IMR-90 (cell line): ENCODE data around the gene FOXN4. TPM values are rescaled to one million over a fixed set of nuclear protein-coding genes. Genes with fewer than 3 reads are reported as not detected.

Experiments used
- ATAC-seq: fragments of 200-7000 bp; cut with Tn5 transposase; 2 replicates; pipeline ENCODE4 v1.9.1; 2020; ENCODE audit warnings: low read depth, mild to moderate bottlenecking, moderate library complexity
- BruUV-seq: library from RNA; stranded (reverse); fragments of 400-500 nt; replicated peaks from 2 replicates; lab custom pipeline; 2021; lab: Mats Ljungman, UMichigan
- CTCF ChIA-PET: fragments of 300-600 bp; formaldehyde crosslinking; extraction: SDS; loops from one replicate; lab custom pipeline; 2021; ENCODE audit warnings: antibody characterized with exemption; lab: Yijun Ruan, JAX
- POLR2A ChIA-PET: fragments of 300-600 bp; sonication (Branson Sonifier 250); formaldehyde crosslinking; loops from one replicate; lab custom pipeline; 2022; ENCODE audit warnings: antibody characterized with exemption; ENCODE audit not compliant: unreplicated experiment; lab: Charles Lee
- DNase-seq: peaks from one replicate; pipeline ENCODE4 v3.0.0; 2013
- H2AFZ ChIP-seq: replicated peaks from 2 replicates; pipeline ENCODE3; 2013; ENCODE audit warnings: low read length, mild to moderate bottlenecking; ENCODE audit not compliant: poor library complexity
- H2AK5ac ChIP-seq: 2 replicates; pipeline ENCODE4 v1.6.1; 2013; ENCODE audit warnings: low read depth, low read length, inconsistent platforms
- H2AK9ac ChIP-seq: replicated peaks from 2 replicates; pipeline ENCODE3; 2013; ENCODE audit warnings: mild to moderate bottlenecking, low read depth, low read length, moderate library complexity; ENCODE audit not compliant: poor library complexity
- H2BK120ac ChIP-seq: 2 replicates; pipeline ENCODE4 v1.6.1; 2013; ENCODE audit warnings: low read depth, low read length, inconsistent platforms
- H2BK15ac ChIP-seq: 3 replicates; pipeline ENCODE4 v1.6.1; 2013; ENCODE audit warnings: low read depth, low read length, inconsistent platforms
- H2BK20ac ChIP-seq: 2 replicates; pipeline ENCODE4 v1.6.1; 2013; ENCODE audit warnings: low read depth, mild to moderate bottlenecking, inconsistent platforms, low read length, moderate library complexity
- H2BK5ac ChIP-seq: 2 replicates; pipeline ENCODE4 v1.6.1; 2013; ENCODE audit warnings: mild to moderate bottlenecking, low read depth, low read length, inconsistent platforms; ENCODE audit not compliant: poor library complexity, severe bottlenecking
- H3K14ac ChIP-seq: replicated peaks from 2 replicates; pipeline ENCODE4 v1.6.1; 2013; ENCODE audit warnings: low read depth, low read length, inconsistent platforms
- H3K18ac ChIP-seq: 2 replicates; pipeline ENCODE4 v1.6.1; 2013; ENCODE audit warnings: low read depth, low read length, control low read depth
- H3K23ac ChIP-seq: 2 replicates; pipeline ENCODE4 v1.6.1; 2013; ENCODE audit warnings: low read depth, low read length, inconsistent platforms
- H3K27ac ChIP-seq: 2 replicates; pipeline ENCODE4 v1.5.1; 2013; ENCODE audit warnings: mild to moderate bottlenecking, control low read depth, low read length; ENCODE audit not compliant: insufficient read depth
- H3K27me3 ChIP-seq: 2 replicates; pipeline ENCODE4 v1.6.1; 2013; ENCODE audit warnings: low read length; ENCODE audit not compliant: control insufficient read depth, insufficient read depth
- H3K36me3 ChIP-seq: 2 replicates; pipeline ENCODE4 v1.6.1; 2013; ENCODE audit warnings: low read length, mixed read lengths; ENCODE audit not compliant: control insufficient read depth, insufficient read depth
- H3K4ac ChIP-seq: 2 replicates; pipeline ENCODE4 v1.6.1; 2013; ENCODE audit warnings: low read depth, low read length, inconsistent platforms
- H3K4me1 ChIP-seq: 2 replicates; pipeline ENCODE4 v1.6.1; 2013; ENCODE audit warnings: low read length, mixed read lengths; ENCODE audit not compliant: control insufficient read depth, insufficient read depth
- H3K4me2 ChIP-seq: 2 replicates; pipeline ENCODE4 v1.6.1; 2013; ENCODE audit warnings: low read depth, mild to moderate bottlenecking, control low read depth, low read length, moderate library complexity
- H3K4me3 ChIP-seq: 2 replicates; pipeline ENCODE4 v1.5.1; 2013; ENCODE audit warnings: low read depth, mild to moderate bottlenecking, control low read depth, low read length, moderate library complexity; ENCODE audit not compliant: insufficient read depth
- H3K56ac ChIP-seq: 2 replicates; pipeline ENCODE4 v1.6.1; 2013; ENCODE audit warnings: low read length, inconsistent platforms; ENCODE audit not compliant: insufficient read depth; ENCODE audit errors: extremely low read depth
- H3K79me1 ChIP-seq, 2 experiments: 2 replicates each; pipeline ENCODE4 v1.6.1; 2013; ENCODE audit warnings: low read length in 2 of 2, inconsistent platforms in 1 of 2, low read depth in 1 of 2
- H3K9ac ChIP-seq: 2 replicates; pipeline ENCODE4 v1.6.1; 2013; ENCODE audit warnings: low read depth, low read length, control low read depth
- H3K9me1 ChIP-seq: 2 replicates; pipeline ENCODE4 v1.6.1; 2013; ENCODE audit warnings: low read length, inconsistent platforms; ENCODE audit not compliant: insufficient read depth
- H3K9me3 ChIP-seq: 2 replicates; pipeline ENCODE4 v1.6.1; 2013; ENCODE audit warnings: low read length; ENCODE audit not compliant: control insufficient read depth, insufficient read depth
- H4K20me1 ChIP-seq: 2 replicates; pipeline ENCODE4 v1.6.1; 2013; ENCODE audit warnings: low read length, inconsistent platforms; ENCODE audit not compliant: insufficient read depth
- H4K5ac ChIP-seq: 2 replicates; pipeline ENCODE4 v1.6.1; 2013; ENCODE audit warnings: mild to moderate bottlenecking, low read depth, low read length, control low read depth
- H4K8ac ChIP-seq, 2 experiments: 2 replicates each; pipeline ENCODE4 v1.6.1; 2013; ENCODE audit warnings: low read depth in 2 of 2, low read length in 2 of 2, control low read depth in 1 of 2, inconsistent platforms in 1 of 2
- H4K91ac ChIP-seq: 2 replicates; pipeline ENCODE4 v1.6.1; 2013; ENCODE audit warnings: low read depth, low read length, inconsistent platforms; ENCODE audit not compliant: insufficient read depth
- BHLHE40 ChIP-seq: fragments of 150-350 bp; IDR thresholded peaks from 2 replicates; pipeline ENCODE4 v1.6.1; 2016; ENCODE audit warnings: mild to moderate bottlenecking, low read depth, low read length
- CEBPB ChIP-seq: IDR thresholded peaks from 2 replicates; pipeline ENCODE4 v1.6.1; 2012; ENCODE audit warnings: low read depth, low read length, improper control_type of control experiment
- CHD1 ChIP-seq: IDR thresholded peaks from 2 replicates; pipeline ENCODE4 v1.6.1; 2012; ENCODE audit warnings: low read depth, low read length, improper control_type of control experiment
- CTCF ChIP-seq: conservative IDR thresholded peaks from 2 replicates; pipeline ENCODE4 v1.5.1; 2012; ENCODE audit warnings: mild to moderate bottlenecking, low read depth, low read length, improper control_type of control experiment
- ELK1 ChIP-seq: fragments of 150-350 bp; IDR thresholded peaks from 2 replicates; pipeline ENCODE4 v1.6.1; 2016; ENCODE audit warnings: low read depth, mild to moderate bottlenecking, low read length, moderate library complexity, borderline replicate concordance
- FOS ChIP-seq: fragments of 150-350 bp; IDR thresholded peaks from 2 replicates; pipeline ENCODE4 v1.6.1; 2016; ENCODE audit warnings: low read depth, low read length
- MAFK ChIP-seq: IDR thresholded peaks from 2 replicates; pipeline ENCODE4 v1.6.1; 2012; ENCODE audit warnings: low read depth, low read length, improper control_type of control experiment
- MAZ ChIP-seq: IDR thresholded peaks from 2 replicates; pipeline ENCODE4 v1.6.1; 2012; ENCODE audit warnings: low read depth, mild to moderate bottlenecking, low read length, improper control_type of control experiment, moderate library complexity, borderline replicate concordance
- MXI1 ChIP-seq: IDR thresholded peaks from 2 replicates; pipeline ENCODE4 v1.6.1; 2012; ENCODE audit warnings: low read depth, mild to moderate bottlenecking, low read length, moderate library complexity, borderline replicate concordance
- NFE2L2 ChIP-seq: fragments of 150-350 bp; IDR thresholded peaks from 2 replicates; pipeline ENCODE4 v1.6.1; 2016; ENCODE audit warnings: low read depth, mild to moderate bottlenecking, low read length
- POLR2A ChIP-seq: IDR thresholded peaks from 2 replicates; pipeline ENCODE4 v1.6.1; 2012; ENCODE audit warnings: mild to moderate bottlenecking, low read depth, low read length
- RAD21 ChIP-seq: IDR thresholded peaks from 2 replicates; pipeline ENCODE4 v1.6.1; 2012; ENCODE audit warnings: low read length, improper control_type of control experiment
- RCOR1 ChIP-seq: IDR thresholded peaks from 2 replicates; pipeline ENCODE4 v1.6.1; 2012; ENCODE audit warnings: mild to moderate bottlenecking, low read length, improper control_type of control experiment; ENCODE audit not compliant: insufficient replicate concordance
- RFX5 ChIP-seq: IDR thresholded peaks from 2 replicates; pipeline ENCODE4 v1.8.0; 2012; ENCODE audit warnings: low read depth, mild to moderate bottlenecking, low read length, moderate library complexity
- SMC3 ChIP-seq: fragments of 150-350 bp; IDR thresholded peaks from 2 replicates; pipeline ENCODE4 v1.6.1; 2016; ENCODE audit warnings: low read depth, mild to moderate bottlenecking, antibody characterized with exemption, low read length, moderate library complexity
- USF2 ChIP-seq: fragments of 150-350 bp; IDR thresholded peaks from 2 replicates; pipeline ENCODE4 v1.6.1; 2017; ENCODE audit warnings: mild to moderate bottlenecking, antibody characterized with exemption, low read length, low read depth
- WGBS, 2 experiments: methylation state at CpG; one replicate each; pipeline versions ENCODE4 v1.1.5 to v1.1.7; 2013; ENCODE audit warnings: missing lambda C conversion rate in 2 of 2; ENCODE audit not compliant: insufficient read length in 1 of 2; ENCODE audit errors: extremely low coverage in 2 of 2; 5-methylcytosine and 5-hydroxymethylcytosine counted together
- dilution Hi-C: fragments of 300-500 bp; cut with HindIII; formaldehyde crosslinking; loops from one replicate; pipeline ENCODE4 v1.14.3; 2018; ENCODE audit warnings: low sequenced_read_pairs; ENCODE audit not compliant: unreplicated experiment
- in situ Hi-C: fragments of 300-500 bp; cut with MboI; formaldehyde crosslinking; loops from 3 replicates; pipeline ENCODE4 v1.14.3; 2019; ENCODE audit warnings: low sequenced_read_pairs, inconsistent platforms, mixed read lengths
- intact Hi-C: fragments of 100-400 bp; cut with micrococcal nuclease; formaldehyde crosslinking; loops from 2 replicates; pipeline ENCODE4 v1.10.0; 2022
- polyA plus RNA-seq, 3 experiments: library from polyadenylated mRNA; depleted of rRNA; stranded (reverse); fragments of >200 nt; gene quantifications; 2 replicates each; pipeline ENCODE4 v1.2.3, GENCODE V29; 2012; ENCODE audit warnings: low replicate concordance in 1 of 3
- total RNA-seq: library from RNA; depleted of rRNA; stranded (reverse); fragments of >200 nt; gene quantifications from 2 replicates; pipeline ENCODE4 v1.2.3, GENCODE V29; 2012

FOXN4 gene
- total and polyA plus RNA-seq, 2 of the 4 experiments (the other 2 are of a cell fraction): not detected

- H2AK9ac ChIP-seq: no peak overlapping the region
- no peak overlapping the region for H2BK5ac ChIP-seq
- WGBS, 2 experiments: 83% methylated on average over 1 of the region's 2 CpGs; no CpG with 5 or more reads in 1 of the 2 experiments
- H4K20me1 ChIP-seq: no peaks in the 10 kb centered on the region
- H3K18ac ChIP-seq: no peak overlapping the region
- no peak overlapping the region for H4K8ac ChIP-seq
- H4K91ac ChIP-seq: no peak overlapping the region
- ChIA-PET CTCF (interaction anchor here (1.0 to 1.4 kb wide), 2 partner anchors 124 to 132 kb away, joined by 3 to 4 read pairs; no protein-coding TSS in a partner anchor), POLR2A (no interaction called here)
- no peak for DNase-seq
- H3K56ac ChIP-seq: no peak overlapping the region
- H3K27me3 ChIP-seq: no peaks in the 10 kb centered on the region
- no peak overlapping the region for H2BK20ac ChIP-seq
- no peaks in the 10 kb centered on the region for H3K9me3 ChIP-seq
- no peak overlapping the region for H2BK15ac ChIP-seq
- H3K4me3 ChIP-seq: no peak overlapping the region
- no peak overlapping the region for H2BK120ac ChIP-seq
- H4K5ac ChIP-seq: no peak overlapping the region
- BruUV-seq: no TSS peak
- ATAC-seq: no peak
- H2AFZ ChIP-seq: no peak overlapping the region
- no peak overlapping the region for H3K4me2 ChIP-seq
- dilution Hi-C loops (no loop called here), in situ Hi-C loops (loop anchor here (5.0 kb wide), 1 partner anchor 130 kb away; no protein-coding TSS in a partner anchor), intact Hi-C loops (no loop called here)
- no peaks in the 10 kb centered on the region for H3K79me1 ChIP-seq
- H3K4me1 ChIP-seq: no peaks in the 10 kb centered on the region
- no peaks in the 10 kb centered on the region for H3K9me1 ChIP-seq
- no peak overlapping the region for H3K27ac ChIP-seq
- no peak overlapping the region for H3K23ac ChIP-seq
- H3K4ac ChIP-seq: no peak overlapping the region
- H3K9ac ChIP-seq: no peak overlapping the region
- no peak overlapping the region for H3K14ac ChIP-seq
- H2AK5ac ChIP-seq: no peak overlapping the region
- H3K36me3 ChIP-seq: peaks cover 5% of the 10 kb centered on the region; the same call in 1 of the 2 replicates
- no peak for TF ChIP-seq MAFK
- no peak for TF ChIP-seq RAD21
- no peak for TF ChIP-seq POLR2A
- TF ChIP-seq RCOR1: no peak
- TF ChIP-seq CEBPB: no peak
- TF ChIP-seq RFX5: no peak
- no peak for TF ChIP-seq CHD1
- TF ChIP-seq BHLHE40: no peak
- TF ChIP-seq USF2: no peak
- TF ChIP-seq SMC3: no peak
- no peak for TF ChIP-seq ELK1
- TF ChIP-seq FOS: no peak
- TF ChIP-seq CTCF: no peak
- TF ChIP-seq NFE2L2: no peak
- TF ChIP-seq MXI1: no peak
- no peak for TF ChIP-seq MAZ
These were observed 47.1 kb downstream of the FOXN4 start for GRCh38 chr12:109261939-109262338.
